DOHH2 (cell line): ENCODE data around the gene CD72.
A peak's percentile ranks its signal among the peaks of the same experiment; 100 is the strongest.
"Not testable (repeated sequence)": the region's sequence is repeated elsewhere in the genome, so short reads cannot be mapped to it uniquely, and the experiment has no call there.

ENCODE experiments used
- H3F3A ChIP-seq: fragments of 200-600 bp; sonication (generic), shearing (Covaris generic); 2 replicates; pipeline ENCODE4 v1.6.0; 2016; ENCODE audit warnings: antibody characterized with exemption, mild to moderate bottlenecking; ENCODE audit not compliant: control insufficient read depth, insufficient read depth
- H3K27ac ChIP-seq: fragments of 200-600 bp; sonication (generic); 2 replicates; pipeline ENCODE4 v1.5.1; 2014; ENCODE audit warnings: low read depth, mild to moderate bottlenecking, low read length, moderate library complexity
- H3K27me3 ChIP-seq: fragments of 200-600 bp; sonication (generic); 2 replicates; pipeline ENCODE4 v1.6.1; 2014; ENCODE audit warnings: mild to moderate bottlenecking, low read length, mixed read lengths; ENCODE audit not compliant: control insufficient read depth
- H3K36me3 ChIP-seq: fragments of 200-600 bp; sonication (generic); 2 replicates; pipeline ENCODE4 v1.6.1; 2014; ENCODE audit warnings: mild to moderate bottlenecking, low read length, moderate library complexity, mixed read lengths; ENCODE audit not compliant: control insufficient read depth
- H3K4me1 ChIP-seq: fragments of 200-600 bp; sonication (generic); 2 replicates; pipeline ENCODE4 v1.6.1; 2014; ENCODE audit warnings: mild to moderate bottlenecking, low read length, mixed read lengths; ENCODE audit not compliant: control insufficient read depth
- H3K4me2 ChIP-seq: fragments of 200-600 bp; sonication (generic); 2 replicates; pipeline ENCODE4 v1.6.0; 2014; ENCODE audit warnings: mild to moderate bottlenecking, low read length, moderate library complexity
- H3K4me3 ChIP-seq: fragments of 200-600 bp; sonication (generic); 2 replicates; pipeline ENCODE4 v1.5.1; 2014; ENCODE audit warnings: mild to moderate bottlenecking, low read length, mixed read lengths
- H3K79me2 ChIP-seq: fragments of 200-600 bp; sonication (generic); 2 replicates; pipeline ENCODE4 v1.6.1; 2014; ENCODE audit warnings: mild to moderate bottlenecking, low read length, mixed read lengths; ENCODE audit not compliant: control insufficient read depth
- H3K9me2 ChIP-seq: fragments of 200-600 bp; sonication (generic); replicated peaks from 2 replicates; pipeline ENCODE4 v1.6.1; 2014; ENCODE audit warnings: mild to moderate bottlenecking, low read length, mixed read lengths; ENCODE audit not compliant: control insufficient read depth
- H3K9me3 ChIP-seq: fragments of 200-600 bp; sonication (generic); 2 replicates; pipeline ENCODE4 v1.6.1; 2014; ENCODE audit warnings: antibody characterized with exemption, low read length, mixed read lengths; ENCODE audit not compliant: control insufficient read depth, insufficient read depth
- H4K20me1 ChIP-seq: fragments of 200-600 bp; sonication (generic); 2 replicates; pipeline ENCODE4 v1.6.0; 2014; ENCODE audit warnings: low read depth, mild to moderate bottlenecking, antibody characterized with exemption, low read length, moderate library complexity; ENCODE audit not compliant: control insufficient read depth, insufficient read depth
- EZH2phosphoT487 ChIP-seq: fragments of 200-600 bp; sonication (generic); IDR thresholded peaks from 2 replicates; pipeline ENCODE4 v1.6.1; 2017; ENCODE audit warnings: borderline replicate concordance, mild to moderate bottlenecking, antibody characterized with exemption, low read length, moderate library complexity, mixed read lengths
- TF ChIP-seq, protein P1 (sequence below): fragments of 200-600 bp; sonication (generic); IDR thresholded peaks from one replicate; pipeline ENCODE4 v1.5.1; 2014; ENCODE audit warnings: antibody characterized with exemption, mild to moderate bottlenecking, low read depth, low read length; ENCODE audit not compliant: poor library complexity, severe bottlenecking

The CD72 gene

DNA sequence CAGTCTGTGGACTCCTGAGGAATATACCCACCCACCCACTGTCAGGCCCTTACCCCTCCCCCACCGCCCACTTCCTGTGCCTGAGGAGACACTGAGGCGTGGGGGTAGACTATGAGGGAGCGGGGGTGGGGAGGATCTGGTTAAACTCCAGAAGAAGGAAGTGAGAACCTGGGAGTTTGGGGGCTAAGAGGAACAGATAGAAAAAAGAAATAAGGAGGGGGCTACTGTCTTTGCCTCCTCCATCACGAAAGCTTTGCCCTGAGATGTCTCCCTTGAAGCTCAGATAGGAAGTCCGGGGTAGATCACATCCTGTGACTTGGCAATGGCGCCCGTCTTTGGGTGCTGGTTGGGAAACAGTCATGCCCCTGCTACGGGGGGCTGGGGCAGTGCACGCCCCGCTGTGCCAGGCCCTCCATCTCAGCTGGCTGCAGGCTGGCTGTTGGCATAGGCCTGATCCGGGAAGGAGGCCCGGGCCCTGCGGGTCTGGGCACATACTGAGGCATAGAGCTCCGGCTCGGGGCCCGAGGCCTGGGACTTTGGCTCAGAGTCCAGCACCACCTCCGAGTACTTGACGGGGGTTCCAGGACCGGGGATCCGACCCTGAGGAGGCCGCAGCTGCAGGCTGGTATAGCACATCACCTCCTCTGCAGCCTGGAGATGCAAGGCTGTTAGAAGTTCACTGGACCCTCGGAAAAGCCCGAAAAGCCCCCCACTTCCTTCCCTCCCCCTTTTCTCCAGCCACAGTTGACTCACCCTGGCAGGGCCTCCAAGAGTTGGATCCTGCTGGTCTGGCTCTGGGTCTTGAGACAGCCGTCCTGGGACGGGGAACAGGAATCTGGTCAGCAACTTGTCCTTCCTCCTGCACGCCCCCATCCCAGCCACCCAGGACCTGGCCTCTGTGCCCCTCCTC, 31.5 kb upstream of the CD72 start:
- H3K27ac ChIP-seq: peak overlapping the region; percentile 87
- no peaks in the 10 kb centered on the region for H3K27me3 ChIP-seq
- peaks cover 58% of the 10 kb centered on the region for H3K4me1 ChIP-seq
- no peaks in the 10 kb centered on the region for H4K20me1 ChIP-seq
- H3K9me2 ChIP-seq: no peaks in the 10 kb centered on the region
- peaks cover 19% of the 10 kb centered on the region for H3K36me3 ChIP-seq
- TF ChIP-seq EZH2phosphoT487: no peak
- TF ChIP-seq, protein P1, sequence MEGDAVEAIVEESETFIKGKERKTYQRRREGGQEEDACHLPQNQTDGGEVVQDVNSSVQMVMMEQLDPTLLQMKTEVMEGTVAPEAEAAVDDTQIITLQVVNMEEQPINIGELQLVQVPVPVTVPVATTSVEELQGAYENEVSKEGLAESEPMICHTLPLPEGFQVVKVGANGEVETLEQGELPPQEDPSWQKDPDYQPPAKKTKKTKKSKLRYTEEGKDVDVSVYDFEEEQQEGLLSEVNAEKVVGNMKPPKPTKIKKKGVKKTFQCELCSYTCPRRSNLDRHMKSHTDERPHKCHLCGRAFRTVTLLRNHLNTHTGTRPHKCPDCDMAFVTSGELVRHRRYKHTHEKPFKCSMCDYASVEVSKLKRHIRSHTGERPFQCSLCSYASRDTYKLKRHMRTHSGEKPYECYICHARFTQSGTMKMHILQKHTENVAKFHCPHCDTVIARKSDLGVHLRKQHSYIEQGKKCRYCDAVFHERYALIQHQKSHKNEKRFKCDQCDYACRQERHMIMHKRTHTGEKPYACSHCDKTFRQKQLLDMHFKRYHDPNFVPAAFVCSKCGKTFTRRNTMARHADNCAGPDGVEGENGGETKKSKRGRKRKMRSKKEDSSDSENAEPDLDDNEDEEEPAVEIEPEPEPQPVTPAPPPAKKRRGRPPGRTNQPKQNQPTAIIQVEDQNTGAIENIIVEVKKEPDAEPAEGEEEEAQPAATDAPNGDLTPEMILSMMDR: no peak
- peaks cover 25% of the 10 kb centered on the region for H3K79me2 ChIP-seq
- H3F3A ChIP-seq: peaks cover 32% of the 10 kb centered on the region
- H3K9me3 ChIP-seq: no peaks in the 10 kb centered on the region
- peak overlapping the region; percentile 85 for H3K4me3 ChIP-seq
- peak overlapping the region; percentile 96 for H3K4me2 ChIP-seq

DNA sequence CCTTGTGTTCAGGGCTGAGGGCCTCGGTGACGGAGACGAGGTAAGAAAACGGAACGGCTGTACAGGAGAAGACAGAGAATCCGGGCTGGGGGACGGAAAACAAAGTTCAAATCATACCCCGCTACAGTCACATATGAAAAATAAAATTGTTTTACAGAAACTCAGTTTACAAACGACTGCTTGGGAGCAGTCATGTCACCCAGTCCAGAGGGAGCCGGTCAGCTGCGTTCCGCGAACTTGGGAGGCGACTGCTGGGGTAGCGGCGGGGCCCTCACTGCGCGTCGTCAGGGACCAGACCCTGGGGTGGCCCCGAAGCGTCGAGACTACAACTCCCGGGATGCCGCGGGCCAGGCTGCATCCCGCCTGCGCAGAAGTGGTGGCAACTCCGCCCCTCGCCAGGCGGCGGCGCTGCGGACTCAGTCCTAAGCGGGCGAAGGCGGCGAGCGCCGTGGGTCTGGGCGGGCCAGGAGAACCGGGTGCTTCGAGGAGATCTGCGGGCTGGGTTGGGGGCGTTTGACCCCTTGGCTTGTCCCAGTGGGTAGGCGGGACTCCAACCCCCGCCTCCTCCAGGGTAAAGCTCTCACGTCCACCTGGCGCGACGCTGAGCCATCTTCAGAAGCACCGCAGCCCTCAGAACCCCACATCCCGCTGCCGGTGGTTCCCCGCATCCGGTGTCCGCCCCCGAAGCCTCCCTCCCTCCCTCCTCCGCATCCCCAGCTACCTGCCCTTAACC, 28.5 kb upstream of the CD72 start:
- H3K4me1 ChIP-seq: peaks cover 51% of the 10 kb centered on the region
- peak overlapping the region; percentile 87 for H3K27ac ChIP-seq
- H3K36me3 ChIP-seq: peaks cover 19% of the 10 kb centered on the region

DNA sequence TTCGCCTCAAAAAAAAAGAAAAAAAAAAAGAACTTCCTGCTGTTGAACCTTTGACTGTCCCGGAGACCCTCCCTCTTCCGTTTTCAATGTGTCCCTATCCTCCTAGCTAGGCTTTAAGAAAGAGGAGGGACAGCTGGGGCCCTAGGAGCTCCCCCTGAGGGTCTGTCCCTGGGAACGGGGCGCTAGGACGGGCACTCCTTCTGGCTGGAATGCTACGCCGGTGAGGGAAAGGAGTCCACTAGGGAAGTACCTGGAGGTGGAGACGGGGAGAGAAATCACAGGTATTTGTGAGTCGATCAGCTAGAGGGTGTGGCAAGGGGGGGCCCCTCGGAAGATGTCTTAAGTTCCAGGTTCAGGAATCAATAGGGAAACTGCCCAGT, 27.9 kb upstream of the CD72 start:
- no peaks in the 10 kb centered on the region for H3K9me2 ChIP-seq
- peaks cover 29% of the 10 kb centered on the region for H3F3A ChIP-seq
- H3K4me1 ChIP-seq: peaks cover 46% of the 10 kb centered on the region
- TF ChIP-seq EZH2phosphoT487: no peak
- TF ChIP-seq, protein P1: no peak
- peaks cover 22% of the 10 kb centered on the region for H3K79me2 ChIP-seq
- no peaks in the 10 kb centered on the region for H3K9me3 ChIP-seq
- H3K36me3 ChIP-seq: peaks cover 19% of the 10 kb centered on the region
- no peaks in the 10 kb centered on the region for H3K27me3 ChIP-seq
- peak overlapping the region; percentile 96 for H3K4me2 ChIP-seq
- H3K27ac ChIP-seq: peak overlapping the region; percentile 87
- peak overlapping the region; percentile 85 for H3K4me3 ChIP-seq
- H4K20me1 ChIP-seq: no peaks in the 10 kb centered on the region

More for the DNA sequence above, 28.5 kb upstream of the CD72 start:
- no peaks in the 10 kb centered on the region for H4K20me1 ChIP-seq
- no peaks in the 10 kb centered on the region for H3K27me3 ChIP-seq
- peaks cover 34% of the 10 kb centered on the region for H3F3A ChIP-seq
- H3K79me2 ChIP-seq: peaks cover 25% of the 10 kb centered on the region
- no peaks in the 10 kb centered on the region for H3K9me2 ChIP-seq
- H3K9me3 ChIP-seq: no peaks in the 10 kb centered on the region
- peak overlapping the region; percentile 96 for H3K4me2 ChIP-seq
- peak overlapping the region; percentile 85 for H3K4me3 ChIP-seq
- TF ChIP-seq EZH2phosphoT487: no peak
- TF ChIP-seq, protein P1: peak; percentile 88

DNA sequence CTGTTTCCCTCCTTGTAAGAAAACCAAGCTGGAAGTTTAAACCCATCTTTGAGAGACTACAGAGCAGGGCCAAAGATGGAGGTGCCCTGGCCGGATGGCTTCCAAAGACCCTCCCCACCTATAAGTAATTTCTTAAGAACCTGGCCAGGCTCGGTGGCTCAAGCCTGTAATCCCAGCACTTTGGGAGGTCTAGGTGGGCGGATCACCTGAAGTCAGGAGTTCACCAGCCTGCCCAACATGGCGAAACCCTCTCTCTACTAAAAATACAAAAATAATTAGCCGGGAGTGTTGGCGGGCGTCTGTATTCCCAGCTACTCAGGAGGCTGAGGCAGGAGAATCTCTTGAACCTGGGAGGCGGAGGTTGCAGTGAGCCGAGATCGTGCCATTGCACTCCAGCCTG, 27.5 kb upstream of the CD72 start:
- H4K20me1 ChIP-seq, H3K9me3 ChIP-seq, H3K9me2 ChIP-seq, H3K27me3 ChIP-seq: not testable (repeated sequence)
- peak overlapping the region; percentile 87 for H3K27ac ChIP-seq
- H3K4me3 ChIP-seq: peak overlapping the region; percentile 85
- peaks cover 41% of the 10 kb centered on the region for H3K4me1 ChIP-seq
- H3K36me3 ChIP-seq: peaks cover 19% of the 10 kb centered on the region
- H3K4me2 ChIP-seq: peak overlapping the region; percentile 96
- H3F3A ChIP-seq: peaks cover 28% of the 10 kb centered on the region
- H3K79me2 ChIP-seq: peaks cover 18% of the 10 kb centered on the region
